Measurements from ENCODE around the gene ABCC11.

GRCh38 chr16:48161906-48162305 is 85.4 kb downstream of the ABCC11 start:
- TF ChIP-seq CHD4 (IDR thresholded peaks at IDR 0.05; ENCODE audit: borderline replicate concordance), result no peak
- no peak for TF ChIP-seq KDM5A (IDR thresholded peaks at IDR 0.05)
- no peak for TF ChIP-seq POLR2A (IDR thresholded peaks at IDR 0.05; ENCODE audit: low read length)
- no peak for TF ChIP-seq NR3C1 (IDR thresholded peaks at IDR 0.05)
- TF ChIP-seq RCOR1 (IDR thresholded peaks at IDR 0.05; ENCODE audit: low read depth, low read length), result no peak
